ENCODE results near the gene SEMG2. TPM values are rescaled to one million over a fixed set of nuclear protein-coding genes. Genes with fewer than 3 reads are reported as not detected.

SEMG2 gene
- total RNA-seq, 1 donor from 2014 or later, result not detected

DNA sequence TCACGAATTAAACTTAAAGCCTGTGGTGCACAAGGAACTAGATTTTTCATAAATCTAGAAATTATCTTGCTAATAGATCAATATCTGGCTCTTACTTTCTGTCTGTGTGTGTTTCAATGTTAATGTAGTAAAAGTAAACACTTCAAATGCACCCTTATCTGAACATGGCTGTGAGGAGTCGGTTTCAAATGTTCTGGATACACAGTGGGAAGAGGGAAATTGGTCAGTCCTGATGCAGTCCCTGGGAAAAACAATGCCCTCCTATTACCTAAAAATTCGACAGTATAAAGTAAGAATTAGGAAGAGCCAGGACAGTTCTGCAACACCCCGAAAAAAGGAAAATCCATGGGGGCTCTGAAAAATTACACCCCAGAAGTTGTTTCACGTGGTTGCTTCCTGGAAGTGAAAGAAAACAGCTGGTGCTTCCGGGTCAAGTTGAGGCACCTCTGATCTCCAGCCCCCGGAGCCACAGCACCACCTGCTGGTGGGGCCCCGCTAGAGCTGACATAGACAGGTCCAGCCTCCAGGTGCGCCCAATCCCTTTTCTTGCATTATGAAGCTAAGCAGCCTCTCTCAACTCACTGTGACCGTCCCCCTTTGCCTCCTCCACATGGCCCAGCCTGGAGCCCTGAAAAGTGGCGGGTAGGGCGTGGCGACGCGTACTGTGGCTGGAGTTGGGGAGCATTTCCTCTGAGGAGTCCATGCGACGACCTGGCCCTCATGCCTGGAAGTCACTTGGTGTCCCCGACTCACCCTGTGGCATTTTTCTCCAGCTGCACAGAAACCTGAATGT, 8.3 kb downstream of the SEMG2 start:
- DNase-seq (ENCODE audit: low read depth, low spot score), result no peak

DNA sequence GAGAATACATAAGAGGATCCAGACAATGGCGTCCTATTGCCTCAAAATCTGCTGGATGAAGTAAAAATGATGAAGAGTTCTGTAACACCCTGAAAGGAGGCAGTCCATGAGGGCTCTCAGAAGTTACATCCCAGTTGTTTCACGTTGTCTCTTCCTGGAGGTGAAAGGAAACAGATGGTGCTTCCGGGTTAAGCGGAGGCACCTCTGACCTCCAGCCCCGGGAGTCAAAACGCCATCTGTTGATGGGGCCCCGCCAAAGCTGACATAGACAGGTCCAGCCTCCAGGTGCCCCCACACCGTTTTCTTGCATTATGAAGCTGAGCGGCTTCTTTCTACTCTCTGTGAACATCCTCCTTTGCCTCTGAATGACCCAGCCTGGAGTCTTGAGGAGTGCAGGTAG, 9.5 kb downstream of the SEMG2 start:
- DNase-seq (ENCODE audit: low read depth, low spot score), result no peak

- no peak for DNase-seq (ENCODE audit: low read depth, low spot score)
Measured at GRCh38 chr20:45235995-45236394, 14.8 kb downstream of the SEMG2 start.

- DNase-seq (ENCODE audit: low read depth, low spot score), result no peak
Measured at GRCh38 chr20:45238139-45238538, 17.0 kb downstream of the SEMG2 start.

DNA sequence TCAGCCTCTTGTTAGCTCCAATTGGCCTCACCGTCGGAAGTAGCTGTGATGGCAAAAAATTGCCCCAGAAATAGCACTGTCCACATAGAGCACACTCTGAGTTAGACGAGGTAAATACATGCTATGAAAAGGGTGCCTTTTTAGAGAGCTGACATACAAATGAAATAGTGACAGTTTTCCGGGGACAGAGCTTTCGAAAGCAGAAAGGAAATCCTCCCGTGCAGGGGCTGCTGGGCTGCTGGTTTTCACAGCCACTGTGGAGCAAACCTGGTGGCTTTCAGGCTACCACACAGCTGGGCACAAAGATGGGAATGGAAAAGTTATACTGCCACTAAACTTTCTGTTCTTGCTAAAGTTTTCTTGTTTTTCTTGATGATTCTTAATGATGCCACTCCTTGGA, 24.9 kb downstream of the SEMG2 start:
- no peak for DNase-seq (ENCODE audit: low read depth, low spot score)

GRCh38 chr20:45247865-45248264, 26.7 kb downstream of the SEMG2 start:
- no peak for DNase-seq (ENCODE audit: low read depth, low spot score)

GRCh38 chr20:45248609-45249008, 27.4 kb downstream of the SEMG2 start:
- DNase-seq (ENCODE audit: low read depth, low spot score), result no peak

- DNase-seq (ENCODE audit: low read depth, low spot score), result no peak
Measured at GRCh38 chr20:45251884-45252560, 30.8 kb downstream of the SEMG2 start.

- DNase-seq (ENCODE audit: low read depth, low spot score), result no peak
Measured at GRCh38 chr20:45253261-45253660, 32.1 kb downstream of the SEMG2 start.

GRCh38 chr20:45254383-45255262, 33.5 kb downstream of the SEMG2 start, which contains the start of gene SLPI:
SLPI (minus strand) TSS chr20:45254564; CDS start chr20:45254543, 21 bp downstream.
- DNase-seq (ENCODE audit: low read depth, low spot score), result no peak

DNA sequence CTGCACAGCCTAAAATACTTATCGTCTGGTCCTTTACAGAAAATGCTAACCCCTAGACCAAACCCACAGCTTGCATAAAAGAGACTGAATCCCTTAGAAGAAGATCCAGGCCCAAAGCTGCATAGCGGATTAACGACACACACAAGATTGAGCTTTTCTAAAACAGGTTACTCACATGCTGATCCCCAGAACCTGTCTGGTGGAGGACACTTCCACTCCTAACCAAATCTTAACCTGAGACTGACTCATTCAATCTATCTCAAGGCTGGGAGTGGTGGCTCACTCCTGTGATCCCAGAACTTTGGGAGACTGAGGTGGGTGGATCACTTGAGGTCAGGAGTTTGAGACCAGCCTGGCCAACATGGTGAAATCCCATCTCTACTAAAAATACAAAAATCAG, 36.0 kb downstream of the SEMG2 start:
- DNase-seq (ENCODE audit: low read depth, low spot score), result no peak

DNA sequence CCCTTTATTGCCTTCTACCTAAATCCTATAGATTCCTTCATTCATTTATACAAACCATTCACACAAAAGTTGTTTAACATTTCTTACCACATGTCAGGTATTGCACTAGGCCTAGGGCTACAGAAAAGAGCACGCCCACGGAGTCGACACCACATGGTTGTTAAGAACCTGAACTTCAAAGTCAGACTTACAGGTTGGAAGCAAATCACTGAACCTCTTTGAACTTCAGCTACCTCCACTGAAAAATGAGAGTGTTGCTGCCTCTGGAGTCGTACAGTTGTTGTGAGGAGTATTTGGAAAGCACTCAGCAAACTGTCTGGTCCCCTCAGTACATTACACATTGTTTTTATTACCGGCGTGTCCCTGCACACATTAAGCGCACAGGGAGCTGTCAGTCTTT, 36.5 kb downstream of the SEMG2 start:
- no peak for DNase-seq (ENCODE audit: low read depth, low spot score)

- no peak for DNase-seq (ENCODE audit: low read depth, low spot score)
Measured at GRCh38 chr20:45258259-45258658, 37.1 kb downstream of the SEMG2 start.

DNA sequence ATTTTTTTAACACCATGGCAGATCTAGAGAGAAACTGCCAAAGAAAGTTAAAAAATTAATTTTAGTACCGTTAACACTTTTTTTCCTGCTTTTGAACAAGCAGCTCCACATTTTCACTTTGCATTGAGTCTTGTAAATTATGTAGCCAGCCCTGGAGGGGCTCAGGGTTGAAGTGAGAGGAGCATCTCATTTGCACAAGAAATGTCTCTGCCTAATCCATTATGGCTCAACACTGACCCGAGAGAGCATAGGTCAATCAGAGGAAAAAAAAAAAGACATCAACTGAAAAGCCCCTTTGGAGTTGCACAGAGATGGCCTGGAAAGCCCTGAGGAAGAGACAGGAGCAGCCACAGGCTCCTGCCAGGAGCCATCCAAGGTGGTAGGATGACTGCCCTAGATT, 37.5 kb downstream of the SEMG2 start:
- no peak for DNase-seq (ENCODE audit: low read depth, low spot score)

DNA sequence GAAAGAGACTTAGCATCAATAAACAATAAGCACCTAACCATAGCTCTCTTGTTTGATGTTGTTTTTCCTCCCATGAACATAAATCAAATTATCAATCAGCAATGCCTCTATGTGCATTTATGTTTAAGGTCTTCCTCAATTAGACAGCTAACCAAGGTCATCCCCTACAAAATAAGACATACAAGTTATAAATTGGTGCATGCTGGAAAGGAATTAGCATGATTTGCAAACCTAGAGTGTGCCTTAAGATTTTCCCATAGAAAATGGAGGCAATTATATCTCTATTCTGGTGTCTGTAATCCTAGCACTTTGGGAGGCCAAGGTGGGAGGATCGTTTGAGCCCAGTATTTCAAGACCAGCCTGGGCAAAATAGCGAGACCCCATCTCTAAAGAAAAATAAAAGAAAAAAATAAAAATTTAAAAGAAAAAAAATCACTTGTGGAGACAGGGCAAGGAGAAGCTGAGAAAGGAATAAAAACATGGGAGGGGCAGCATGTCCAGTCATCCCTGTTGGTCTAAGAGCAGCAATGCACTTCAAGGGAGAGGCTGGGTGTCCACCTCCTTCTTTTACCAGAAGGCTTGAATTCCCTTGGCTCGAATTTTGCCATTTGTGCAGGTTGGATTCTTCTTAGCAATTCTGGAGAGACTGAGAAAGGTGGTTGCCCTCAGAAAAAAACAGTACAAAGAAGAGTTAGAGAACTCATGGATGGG, 42.5 kb downstream of the SEMG2 start:
- DNase-seq (ENCODE audit: low read depth, low spot score), result no peak

DNA sequence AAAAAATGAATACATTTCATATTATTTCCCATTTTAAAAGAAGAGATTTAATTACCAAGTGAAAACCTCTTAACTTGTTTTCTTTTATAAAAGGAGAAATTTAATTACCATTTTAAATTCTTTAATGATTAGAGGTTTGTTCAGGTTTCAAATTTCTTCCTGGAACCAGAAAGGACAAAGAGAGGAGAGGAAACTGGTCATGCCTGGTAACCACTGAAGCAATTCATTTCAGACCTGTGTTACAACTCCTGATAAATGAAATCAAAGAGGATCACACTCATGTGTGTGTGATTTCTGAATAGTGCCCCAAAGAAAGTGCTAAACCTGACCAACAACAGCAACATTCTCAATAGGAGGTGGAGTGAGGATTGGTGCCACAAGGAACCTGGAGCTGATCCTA, 45.8 kb downstream of the SEMG2 start:
- DNase-seq (ENCODE audit: low read depth, low spot score), result no peak

DNA sequence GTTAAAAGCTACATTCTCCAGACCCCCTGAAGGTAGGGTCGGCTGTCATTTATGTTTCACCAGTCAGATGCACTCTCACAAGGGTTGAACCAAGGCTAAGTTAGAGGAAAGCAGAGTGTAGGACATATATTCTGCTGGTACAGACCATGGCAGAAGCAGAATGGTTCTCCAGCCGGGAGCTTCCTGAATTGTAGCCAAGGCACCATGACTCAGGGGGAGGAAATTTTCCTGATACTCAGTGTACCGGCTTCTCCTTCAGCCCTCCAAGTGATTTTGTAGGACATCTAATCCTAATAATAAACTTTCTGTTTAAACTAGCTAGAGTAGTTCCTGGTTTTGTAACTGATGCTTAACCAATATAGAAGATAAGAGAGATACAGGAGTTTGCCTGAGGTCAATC, 47.4 kb downstream of the SEMG2 start:
- DNase-seq (ENCODE audit: low read depth, low spot score), result no peak

DNA sequence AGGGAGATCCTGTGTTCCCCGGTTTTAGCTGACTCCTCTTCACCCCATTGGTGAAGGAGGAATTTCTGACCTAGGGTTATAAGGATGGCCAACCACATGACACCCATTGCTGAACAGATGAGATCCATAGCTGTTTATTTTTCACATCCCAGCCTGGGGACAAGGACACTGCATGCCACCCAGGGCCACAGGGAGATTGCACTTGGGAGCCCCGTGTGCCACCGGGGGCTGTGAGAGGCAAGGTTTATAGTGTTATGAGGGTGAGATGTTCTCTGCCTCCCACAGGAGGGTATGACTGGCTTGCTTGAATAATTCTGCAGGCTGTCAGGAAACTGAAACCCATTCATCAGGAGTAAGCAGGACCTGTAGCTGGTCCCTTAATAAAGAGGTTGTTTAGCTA, 47.9 kb downstream of the SEMG2 start:
- DNase-seq (ENCODE audit: low read depth, low spot score), result no peak

DNA sequence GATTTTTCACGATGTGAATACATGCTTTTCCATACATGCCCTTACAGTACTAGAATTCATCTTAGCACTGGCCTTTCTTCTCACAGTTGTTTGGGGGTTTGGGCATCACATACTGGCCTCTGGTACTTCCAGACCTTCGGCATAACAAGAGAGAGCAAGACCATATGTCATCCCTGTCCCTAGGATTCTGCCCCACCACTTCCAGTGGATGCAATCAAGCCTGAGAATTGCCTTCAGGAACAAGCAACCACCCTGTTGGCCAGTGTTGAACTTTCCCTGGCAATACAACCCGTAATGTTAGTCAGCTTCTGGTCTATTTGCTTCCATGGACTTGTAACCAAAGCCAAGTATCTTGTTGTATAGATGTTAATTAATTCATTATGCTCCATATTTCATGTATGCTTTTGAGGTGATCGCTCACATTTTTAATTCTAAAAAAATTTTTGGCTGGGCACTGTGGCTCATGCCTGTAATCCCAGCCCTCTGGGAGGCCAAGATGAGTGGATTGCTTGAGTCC, 48.6 kb downstream of the SEMG2 start:
- no peak for DNase-seq (ENCODE audit: low read depth, low spot score)
